ENCODE results near the gene ADAMTS9. TPM values are rescaled to one million over a fixed set of nuclear protein-coding genes. Genes with fewer than 3 reads are reported as not detected.

Gene ADAMTS9
- polyA plus RNA-seq, 1 experiment: 1.1 TPM

DNA sequence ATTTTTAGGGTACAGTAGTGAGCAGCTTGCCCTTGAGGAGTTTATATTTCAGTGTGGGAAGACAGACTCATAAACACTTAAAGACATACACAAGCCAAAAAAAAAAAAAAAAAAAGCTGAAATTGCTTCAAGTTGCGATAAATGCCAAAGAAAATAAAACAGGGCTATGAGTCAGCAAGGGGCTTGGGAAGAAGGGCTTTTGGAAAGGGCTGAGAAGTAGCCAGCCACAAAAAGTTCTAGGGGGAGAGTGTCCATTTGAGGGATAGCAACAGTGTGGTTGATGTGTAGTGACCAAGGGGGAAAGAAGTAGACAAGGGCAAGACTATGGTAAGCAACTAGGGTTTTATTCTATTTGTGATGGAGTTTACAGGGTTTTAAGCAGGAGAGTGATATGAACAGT, 185.5 kb downstream of the ADAMTS9 start:
- H3K27me3 ChIP-seq (ENCODE audit: control insufficient read depth, insufficient read depth, low read length): no peaks in the 10 kb centered on the region
- H3K4me3 ChIP-seq (ENCODE audit: low read depth, low read length): no peak overlapping the region
- TF ChIP-seq, protein P1, sequence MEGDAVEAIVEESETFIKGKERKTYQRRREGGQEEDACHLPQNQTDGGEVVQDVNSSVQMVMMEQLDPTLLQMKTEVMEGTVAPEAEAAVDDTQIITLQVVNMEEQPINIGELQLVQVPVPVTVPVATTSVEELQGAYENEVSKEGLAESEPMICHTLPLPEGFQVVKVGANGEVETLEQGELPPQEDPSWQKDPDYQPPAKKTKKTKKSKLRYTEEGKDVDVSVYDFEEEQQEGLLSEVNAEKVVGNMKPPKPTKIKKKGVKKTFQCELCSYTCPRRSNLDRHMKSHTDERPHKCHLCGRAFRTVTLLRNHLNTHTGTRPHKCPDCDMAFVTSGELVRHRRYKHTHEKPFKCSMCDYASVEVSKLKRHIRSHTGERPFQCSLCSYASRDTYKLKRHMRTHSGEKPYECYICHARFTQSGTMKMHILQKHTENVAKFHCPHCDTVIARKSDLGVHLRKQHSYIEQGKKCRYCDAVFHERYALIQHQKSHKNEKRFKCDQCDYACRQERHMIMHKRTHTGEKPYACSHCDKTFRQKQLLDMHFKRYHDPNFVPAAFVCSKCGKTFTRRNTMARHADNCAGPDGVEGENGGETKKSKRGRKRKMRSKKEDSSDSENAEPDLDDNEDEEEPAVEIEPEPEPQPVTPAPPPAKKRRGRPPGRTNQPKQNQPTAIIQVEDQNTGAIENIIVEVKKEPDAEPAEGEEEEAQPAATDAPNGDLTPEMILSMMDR (IDR thresholded peaks at IDR 0.05; ENCODE audit: low read depth, low read length): no peak
- peak; percentile 61 for DNase-seq (ENCODE audit: low read depth, low spot score)
- no peaks in the 10 kb centered on the region for H3K9me3 ChIP-seq (ENCODE audit: control insufficient read depth, insufficient read depth, low read length)
- CTCF ChIA-PET: interaction anchor here (0.6 to 2.0 kb wide), 4 partner anchors 10 to 32 kb away, joined by 4 to 19 read pairs (median 4); no protein-coding TSS in a partner anchor
- POLR2A ChIA-PET: interaction anchor here (0.6 to 1.5 kb wide), 5 partner anchors 16 to 1940 kb away, joined by 3 to 23 read pairs (median 4); no protein-coding TSS in a partner anchor
- peak overlapping the region; percentile 95 for H3K27ac ChIP-seq (ENCODE audit: low read depth, low read length)

DNA sequence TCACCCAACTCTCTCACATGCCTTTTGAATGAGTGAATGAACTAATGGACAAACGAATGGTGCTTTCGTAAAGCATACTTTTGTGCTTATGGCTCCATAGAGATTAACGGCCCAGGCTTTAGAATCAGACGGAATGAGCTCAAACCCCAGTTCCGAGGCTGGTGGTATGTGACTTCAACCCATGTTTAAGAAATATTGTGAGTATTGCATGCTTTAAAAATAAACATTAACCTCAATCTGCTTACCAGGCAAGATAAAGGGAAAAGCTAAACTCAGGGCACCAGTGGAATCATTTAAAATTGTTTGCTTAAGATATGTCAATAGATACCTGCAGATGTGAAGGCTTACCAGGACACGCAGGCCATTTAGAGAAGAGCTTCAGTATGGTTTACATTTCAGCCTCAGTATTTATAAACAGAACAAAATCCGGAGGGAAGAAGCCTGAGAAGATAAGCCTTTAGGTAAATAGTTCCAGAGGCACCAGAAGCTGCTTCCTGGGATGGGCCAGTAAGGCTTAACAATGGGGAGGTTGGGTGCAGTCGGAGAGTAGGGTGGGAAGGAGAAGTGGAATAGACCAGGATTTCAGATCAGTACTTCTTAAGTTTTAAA, 186.4 kb downstream of the ADAMTS9 start:
- ChIA-PET CTCF (interaction anchor here (0.8 to 2.0 kb wide), 7 partner anchors 9 to 478 kb away, joined by 3 to 19 read pairs (median 4); partner anchors contain the start of gene PSMD6), POLR2A (interaction anchor here (0.6 to 1.5 kb wide), 11 partner anchors 12 to 478 kb away, joined by 3 to 23 read pairs (median 3); no protein-coding TSS in a partner anchor)
- H3K4me3 ChIP-seq (ENCODE audit: low read depth, low read length): no peak overlapping the region
- TF ChIP-seq, protein P1 (IDR thresholded peaks at IDR 0.05; ENCODE audit: low read depth, low read length): no peak
- H3K27me3 ChIP-seq (ENCODE audit: control insufficient read depth, insufficient read depth, low read length): no peaks in the 10 kb centered on the region
- no peaks in the 10 kb centered on the region for H3K9me3 ChIP-seq (ENCODE audit: control insufficient read depth, insufficient read depth, low read length)
- peak; percentile 96 for DNase-seq (ENCODE audit: low read depth, low spot score)
- peak overlapping the region; percentile 96 for H3K27ac ChIP-seq (ENCODE audit: low read depth, low read length)

DNA sequence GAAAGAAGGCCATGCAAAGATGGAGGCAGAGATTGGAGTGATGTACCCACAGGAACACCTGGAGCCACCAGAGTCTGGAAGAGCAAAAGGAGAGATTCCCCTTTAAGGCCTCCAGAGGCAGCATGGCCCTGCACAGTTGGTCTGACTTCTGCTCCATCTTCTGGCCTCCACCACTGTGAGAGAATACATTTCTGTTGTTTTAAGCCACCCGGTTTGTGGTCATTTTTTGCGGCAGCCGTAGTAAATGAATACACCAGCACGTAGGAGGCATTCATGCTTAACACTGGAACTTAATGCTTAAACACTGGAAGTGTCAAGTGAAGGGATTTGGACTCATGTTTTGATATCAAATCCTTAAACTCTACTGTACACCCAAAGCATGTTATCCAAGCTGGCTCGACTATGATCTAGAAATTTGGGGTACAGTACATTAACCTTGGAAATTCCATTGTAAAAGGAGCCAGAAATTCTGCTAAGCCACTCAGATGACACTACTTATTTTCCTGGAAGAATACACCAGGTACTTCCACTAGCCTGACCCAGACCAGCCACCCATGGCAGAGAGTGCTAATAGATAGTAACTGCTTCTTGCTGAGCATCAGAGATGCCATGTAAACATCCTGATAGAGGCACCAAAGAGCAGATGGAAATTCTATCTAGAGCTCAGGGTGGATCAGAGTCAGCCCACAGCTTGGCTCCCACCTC, 190.9 kb downstream of the ADAMTS9 start:
- DNase-seq (ENCODE audit: low read depth, low spot score): no peak
- ChIA-PET POLR2A (no interaction called here), CTCF (interaction anchor here (1.1 to 1.2 kb wide), 2 partner anchors 12 to 33 kb away, joined by 4 read pairs; no protein-coding TSS in a partner anchor)
- H3K9me3 ChIP-seq (ENCODE audit: control insufficient read depth, insufficient read depth, low read length): no peaks in the 10 kb centered on the region
- peaks cover 2% of the 10 kb centered on the region for H3K27me3 ChIP-seq (ENCODE audit: control insufficient read depth, insufficient read depth, low read length)
- TF ChIP-seq, protein P1 (IDR thresholded peaks at IDR 0.05; ENCODE audit: low read depth, low read length): no peak
- H3K27ac ChIP-seq (ENCODE audit: low read depth, low read length): no peak overlapping the region
- H3K4me3 ChIP-seq (ENCODE audit: low read depth, low read length): no peak overlapping the region

DNA sequence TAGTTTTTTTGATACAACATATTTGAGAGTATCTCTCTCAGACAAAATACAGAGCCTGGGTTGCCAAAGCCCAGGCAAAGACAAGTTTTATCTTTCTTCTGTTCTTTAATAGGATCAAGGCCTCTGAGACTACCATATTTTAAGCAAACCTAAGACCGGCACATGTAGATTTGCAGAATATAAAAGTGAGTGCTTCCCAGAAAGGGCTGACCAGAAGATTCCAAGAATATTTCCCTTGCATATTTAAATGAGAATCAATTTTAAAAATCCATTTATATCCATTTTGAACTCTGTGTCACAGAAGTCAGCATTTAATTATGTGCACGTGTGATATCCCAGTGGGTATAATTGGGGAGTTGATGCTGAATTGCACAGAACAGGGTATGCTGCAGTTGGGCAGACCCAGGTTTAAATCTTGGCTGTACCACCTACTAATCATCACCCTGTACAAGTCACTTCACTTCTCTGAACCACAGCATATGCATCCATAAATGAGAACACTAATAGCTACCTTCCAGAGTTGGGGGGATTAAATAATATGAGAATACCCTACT, 191.9 kb downstream of the ADAMTS9 start:
- POLR2A ChIA-PET: no interaction called here
- no peak for DNase-seq (ENCODE audit: low read depth, low spot score)
- TF ChIP-seq, protein P1 (IDR thresholded peaks at IDR 0.05; ENCODE audit: low read depth, low read length): no peak
- CTCF ChIA-PET: interaction anchor here (1.1 kb wide), 1 partner anchor 34 kb away, joined by 4 read pairs; no protein-coding TSS in a partner anchor
- Histone ChIP-seq H3K27me3 (ENCODE audit: control insufficient read depth, insufficient read depth, low read length) (peaks cover 2% of the 10 kb centered on the region), H3K27ac (ENCODE audit: low read depth, low read length) (no peak overlapping the region), H3K4me3 (ENCODE audit: low read depth, low read length) (no peak overlapping the region), H3K9me3 (ENCODE audit: control insufficient read depth, insufficient read depth, low read length) (no peaks in the 10 kb centered on the region)

Measured in AG04450 (cell line).